PC-3 (cell line): Measurements from ENCODE around the gene KNDC1. TPM values are rescaled to one million over a fixed set of nuclear protein-coding genes. Genes with fewer than 3 reads are reported as not detected.

Experiments
- ATAC-seq: fragments of 200-7000 bp; cut with Tn5 transposase; 2 replicates; pipeline ENCODE4 v1.9.1; 2020; ENCODE audit warnings: mild to moderate bottlenecking, moderate library complexity
- BruUV-seq: library from RNA; stranded (reverse); fragments of 400-500 nt; replicated peaks from 2 replicates; lab custom pipeline; 2021; lab: Mats Ljungman, UMichigan
- CTCF ChIA-PET: fragments of 300-600 bp; sonication (Branson Sonifier 250); formaldehyde crosslinking; loops from one replicate; lab custom pipeline; 2022; ENCODE audit warnings: antibody characterized with exemption; lab: Charles Lee
- POLR2A ChIA-PET: fragments of 300-600 bp; sonication (Branson Sonifier 250); formaldehyde crosslinking; loops from one replicate; lab custom pipeline; 2022; ENCODE audit warnings: antibody characterized with exemption; ENCODE audit not compliant: unreplicated experiment; lab: Charles Lee
- DNase-seq: peaks from one replicate; pipeline ENCODE4 v3.0.0-alpha.2; 2015
- H2AFZ ChIP-seq: fragments of 300-600 bp; sonication (generic); 2 replicates; pipeline ENCODE4 v1.6.0; 2016; ENCODE audit warnings: antibody characterized with exemption, low read length
- H3F3A ChIP-seq: fragments of 300-600 bp; sonication (generic); one replicate; pipeline ENCODE4 v1.6.0; 2017; ENCODE audit warnings: antibody characterized with exemption, low read length, control low read depth, mild to moderate bottlenecking; ENCODE audit not compliant: unreplicated experiment
- H3K27ac ChIP-seq: fragments of 300-600 bp; sonication (generic); 2 replicates; pipeline ENCODE4 v1.5.1; 2016; ENCODE audit warnings: mild to moderate bottlenecking, low read length
- H3K27me3 ChIP-seq: fragments of 300-600 bp; sonication (generic); 2 replicates; pipeline ENCODE4 v1.6.1; 2016; ENCODE audit warnings: low read length, mixed read lengths
- H3K36me3 ChIP-seq: fragments of 300-600 bp; sonication (generic); 2 replicates; pipeline ENCODE4 v1.6.1; 2016; ENCODE audit warnings: low read depth, mixed run types, low read length, mixed read lengths
- H3K4me1 ChIP-seq: fragments of 300-600 bp; sonication (generic); 2 replicates; pipeline ENCODE4 v1.5.1; 2016; ENCODE audit warnings: low read length; ENCODE audit not compliant: insufficient read depth
- H3K4me2 ChIP-seq: fragments of 300-600 bp; sonication (generic); 2 replicates; pipeline ENCODE4 v1.6.0; 2016; ENCODE audit warnings: low read length
- H3K4me3 ChIP-seq: fragments of 300-600 bp; sonication (generic); 2 replicates; pipeline ENCODE4 v1.5.1; 2016; ENCODE audit warnings: mild to moderate bottlenecking, low read length, mixed read lengths
- H3K79me2 ChIP-seq: fragments of 300-600 bp; sonication (generic); 2 replicates; pipeline ENCODE4 v1.6.1; 2017; ENCODE audit warnings: low read length, mixed read lengths
- H3K9ac ChIP-seq: fragments of 300-600 bp; sonication (generic); 2 replicates; pipeline ENCODE4 v1.6.0; 2016; ENCODE audit warnings: mild to moderate bottlenecking, low read length
- H3K9me2 ChIP-seq: fragments of 300-600 bp; sonication (generic); replicated peaks from 2 replicates; pipeline ENCODE4 v1.6.1; 2016; ENCODE audit warnings: mixed run types, low read length, mixed read lengths
- H3K9me3 ChIP-seq: fragments of 300-600 bp; sonication (generic); 2 replicates; pipeline ENCODE4 v1.6.1; 2016; ENCODE audit warnings: low read length, mixed read lengths
- H4K20me1 ChIP-seq: fragments of 300-600 bp; sonication (generic); 2 replicates; pipeline ENCODE4 v1.6.1; 2016; ENCODE audit warnings: low read length, mixed read lengths
- EZH2 ChIP-seq: fragments of 300-600 bp; sonication (generic); IDR thresholded peaks from one replicate; pipeline ENCODE4 v1.6.1; 2017; ENCODE audit warnings: antibody characterized with exemption, mild to moderate bottlenecking, low read length; ENCODE audit not compliant: unreplicated experiment
- EZH2phosphoT487 ChIP-seq: fragments of 300-600 bp; sonication (generic); IDR thresholded peaks from 2 replicates; pipeline ENCODE4 v1.6.1; 2018; ENCODE audit warnings: mild to moderate bottlenecking, antibody characterized with exemption, low read length, borderline replicate concordance
- intact Hi-C: fragments of 100-400 bp; cut with micrococcal nuclease; formaldehyde crosslinking; loops from 2 replicates; pipeline ENCODE4 v1.9.0; 2023
- total RNA-seq: library from RNA; depleted of rRNA; stranded (reverse); fragments of >200 nt; gene quantifications from 2 replicates; pipeline ENCODE4 v1.2.3, GENCODE V29; 2014
- TF ChIP-seq, protein P1 (sequence below): fragments of 300-600 bp; sonication (generic); conservative IDR thresholded peaks from 2 replicates; pipeline ENCODE4 v1.5.1; 2017; ENCODE audit warnings: antibody characterized with exemption, low read depth, mild to moderate bottlenecking, low read length

KNDC1 gene
- total RNA-seq, 1 experiment from 2014 or later, result not detected

DNA sequence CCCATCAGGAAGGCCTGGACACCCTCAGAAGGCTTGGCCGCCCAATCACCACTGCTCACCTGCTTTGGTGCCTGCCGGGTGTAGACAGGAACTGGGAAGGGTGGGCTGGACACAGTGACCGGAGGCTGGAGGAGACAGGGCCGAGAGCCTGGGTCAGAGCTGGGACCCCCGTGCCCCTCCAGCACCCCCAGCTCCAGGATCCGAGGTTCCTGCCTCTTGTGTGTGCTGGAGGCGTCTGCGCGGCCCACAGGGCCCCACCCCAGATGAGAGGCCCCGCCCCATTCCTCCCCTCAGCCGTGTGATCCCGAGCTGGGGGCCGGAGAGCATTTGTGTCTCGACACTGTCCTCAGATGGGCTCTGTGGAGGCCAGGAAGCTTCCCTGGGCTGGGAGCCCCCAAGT is 107.3 kb downstream of the KNDC1 start:
- intact Hi-C loops, result no loop called here
- no peak for TF ChIP-seq EZH2
- TF ChIP-seq, protein P1, sequence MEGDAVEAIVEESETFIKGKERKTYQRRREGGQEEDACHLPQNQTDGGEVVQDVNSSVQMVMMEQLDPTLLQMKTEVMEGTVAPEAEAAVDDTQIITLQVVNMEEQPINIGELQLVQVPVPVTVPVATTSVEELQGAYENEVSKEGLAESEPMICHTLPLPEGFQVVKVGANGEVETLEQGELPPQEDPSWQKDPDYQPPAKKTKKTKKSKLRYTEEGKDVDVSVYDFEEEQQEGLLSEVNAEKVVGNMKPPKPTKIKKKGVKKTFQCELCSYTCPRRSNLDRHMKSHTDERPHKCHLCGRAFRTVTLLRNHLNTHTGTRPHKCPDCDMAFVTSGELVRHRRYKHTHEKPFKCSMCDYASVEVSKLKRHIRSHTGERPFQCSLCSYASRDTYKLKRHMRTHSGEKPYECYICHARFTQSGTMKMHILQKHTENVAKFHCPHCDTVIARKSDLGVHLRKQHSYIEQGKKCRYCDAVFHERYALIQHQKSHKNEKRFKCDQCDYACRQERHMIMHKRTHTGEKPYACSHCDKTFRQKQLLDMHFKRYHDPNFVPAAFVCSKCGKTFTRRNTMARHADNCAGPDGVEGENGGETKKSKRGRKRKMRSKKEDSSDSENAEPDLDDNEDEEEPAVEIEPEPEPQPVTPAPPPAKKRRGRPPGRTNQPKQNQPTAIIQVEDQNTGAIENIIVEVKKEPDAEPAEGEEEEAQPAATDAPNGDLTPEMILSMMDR, result no peak
- TF ChIP-seq EZH2phosphoT487, result no peak
- ATAC-seq (no peak), DNase-seq (no peak)
- Histone ChIP-seq H3K27ac (no peak overlapping the region), H3K9me2 (no peaks in the 10 kb centered on the region), H3K9ac (no peak overlapping the region), H3K4me2 (no peak overlapping the region), H3K4me3 (no peak overlapping the region), H2AFZ (no peak overlapping the region), H3K36me3 (peaks cover 5% of the 10 kb centered on the region; the same call in 1 of the 2 replicates), H3K9me3 (no peaks in the 10 kb centered on the region), H3K4me1 (peaks cover 22% of the 10 kb centered on the region), H3K79me2 (no peaks in the 10 kb centered on the region), H3K27me3 (no peaks in the 10 kb centered on the region), H3F3A (no peaks in the 10 kb centered on the region), H4K20me1 (no peaks in the 10 kb centered on the region)
- CTCF ChIA-PET, result no interaction called here
- BruUV-seq, result no TSS peak
- POLR2A ChIA-PET, result no interaction called here

DNA sequence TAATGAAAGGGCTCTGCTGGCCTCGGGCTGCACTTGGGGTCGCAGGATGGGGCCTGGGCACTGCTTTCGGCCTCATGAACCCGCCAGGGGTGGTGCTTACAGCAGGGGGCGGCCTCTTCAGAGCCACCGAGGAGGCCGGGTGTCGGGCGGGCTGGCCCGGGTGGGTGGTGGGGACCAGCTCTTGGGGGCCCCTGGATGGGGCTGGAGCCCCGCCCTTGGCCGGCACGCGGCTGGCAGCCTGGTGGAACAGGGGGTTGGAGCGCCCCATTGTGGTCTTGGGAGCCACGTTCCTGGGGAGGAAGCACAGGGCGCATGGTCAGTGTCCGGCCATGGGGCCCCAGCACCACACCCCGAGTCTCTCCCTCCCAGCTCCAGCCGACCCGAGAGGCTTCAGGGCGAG is 107.8 kb downstream of the KNDC1 start:
- Histone ChIP-seq H3K4me3 (no peak overlapping the region), H3K4me2 (no peak overlapping the region), H2AFZ (no peak overlapping the region), H3K27me3 (no peaks in the 10 kb centered on the region), H3K9me2 (no peaks in the 10 kb centered on the region), H3K9me3 (no peaks in the 10 kb centered on the region), H3K4me1 (peaks cover 19% of the 10 kb centered on the region), H3F3A (no peaks in the 10 kb centered on the region), H4K20me1 (no peaks in the 10 kb centered on the region), H3K27ac (no peak overlapping the region), H3K79me2 (no peaks in the 10 kb centered on the region), H3K9ac (no peak overlapping the region), H3K36me3 (peaks cover 5% of the 10 kb centered on the region; the same call in 1 of the 2 replicates)
- POLR2A ChIA-PET, result no interaction called here
- TF ChIP-seq, protein P1, result no peak
- no peak for TF ChIP-seq EZH2
- no peak for TF ChIP-seq EZH2phosphoT487
- CTCF ChIA-PET, result no interaction called here
- no TSS peak for BruUV-seq
- DNase-seq, result no peak
- intact Hi-C loops, result no loop called here
- no peak for ATAC-seq

DNA sequence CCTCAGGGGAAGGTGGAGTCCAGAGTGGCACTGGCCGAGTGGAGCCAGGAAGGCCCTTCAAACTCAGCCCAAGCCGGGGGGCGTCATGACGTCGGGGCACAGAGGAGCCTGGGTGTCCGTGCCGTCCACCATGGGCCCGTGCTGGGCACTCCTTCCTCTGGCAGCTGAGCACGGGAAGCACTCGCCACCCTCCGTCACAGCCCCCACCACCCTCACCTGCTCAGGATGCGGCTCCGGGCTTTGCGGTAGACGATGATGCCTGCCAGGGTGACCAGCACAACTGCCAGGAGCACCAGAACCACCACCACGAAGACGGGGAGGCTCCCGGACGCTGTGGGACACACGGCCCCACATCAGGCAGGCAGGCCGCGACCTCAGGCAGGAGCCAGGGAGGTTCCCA is 108.5 kb downstream of the KNDC1 start:
- Histone ChIP-seq H3K27me3 (no peaks in the 10 kb centered on the region), H3K9me3 (no peaks in the 10 kb centered on the region), H3K9me2 (no peaks in the 10 kb centered on the region), H3K27ac (no peak overlapping the region), H3K79me2 (peaks cover 3% of the 10 kb centered on the region; the same call in 1 of the 2 replicates), H3F3A (no peaks in the 10 kb centered on the region), H3K9ac (no peak overlapping the region), H4K20me1 (no peaks in the 10 kb centered on the region), H3K4me2 (no peak overlapping the region), H3K4me1 (peaks cover 19% of the 10 kb centered on the region), H3K4me3 (no peak overlapping the region), H3K36me3 (peaks cover 5% of the 10 kb centered on the region; the same call in 1 of the 2 replicates), H2AFZ (no peak overlapping the region)
- POLR2A ChIA-PET, result no interaction called here
- TF ChIP-seq EZH2phosphoT487 (no peak), EZH2 (no peak)
- TF ChIP-seq, protein P1, result no peak
- no TSS peak for BruUV-seq
- ATAC-seq (no peak), DNase-seq (no peak)
- intact Hi-C loops, result no loop called here
- CTCF ChIA-PET, result no interaction called here
